ENCODE measurements around the gene TEX12.
"Not testable (repeated sequence)": the region's sequence is repeated elsewhere in the genome, so short reads cannot be mapped to it uniquely, and the experiment has no call there.

TEX12 gene, protein sequence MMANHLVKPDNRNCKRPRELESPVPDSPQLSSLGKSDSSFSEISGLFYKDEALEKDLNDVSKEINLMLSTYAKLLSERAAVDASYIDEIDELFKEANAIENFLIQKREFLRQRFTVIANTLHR

DNA sequence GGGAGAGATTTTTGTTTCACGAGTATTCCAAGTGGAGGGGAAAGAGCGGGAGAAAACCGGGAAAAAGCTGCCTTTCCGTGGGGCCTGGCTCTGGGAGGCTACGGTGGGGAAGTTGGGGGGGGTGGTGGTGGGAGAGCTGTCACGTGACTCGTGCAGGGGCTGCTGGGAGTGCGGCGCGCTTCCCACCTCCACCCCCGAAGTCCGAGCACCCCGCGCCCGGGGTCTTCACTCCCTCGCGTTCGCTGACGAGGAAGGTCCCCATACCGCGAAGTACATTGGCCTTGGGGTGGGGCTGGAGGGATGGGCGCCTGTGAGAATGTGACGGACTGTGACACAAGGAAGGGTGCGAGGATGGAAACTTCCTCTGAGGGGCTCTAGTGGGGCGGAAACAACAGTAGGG is at the start of gene TEX12:
TSS of gene TEX12 (plus strand) at position 228 of the 400 bp plus-strand sequence. CDS start 1,897 bp downstream, outside the sequence.
- no peak for DNase-seq (ENCODE audit: low read depth in 3 of 3)

DNA sequence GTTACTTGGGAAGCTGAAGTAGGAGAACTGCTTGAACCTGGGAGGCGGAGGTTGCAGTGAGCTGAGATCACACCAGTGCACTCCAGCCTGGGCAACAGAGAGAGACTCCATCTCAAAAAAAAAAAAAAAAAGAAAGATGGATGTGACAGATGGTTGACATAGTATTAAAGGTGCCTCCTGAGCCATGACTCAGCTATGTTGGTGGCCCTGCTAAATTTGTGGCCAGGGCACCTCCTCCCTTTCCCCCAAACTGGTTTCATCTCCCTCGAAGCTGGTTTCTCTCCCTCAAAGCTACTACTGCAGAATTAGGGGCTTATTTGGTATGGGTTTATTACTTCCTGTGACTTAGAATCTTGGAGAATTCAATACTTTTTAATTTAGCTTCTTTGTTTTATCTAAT is 49.0 kb upstream of the TEX12 start:
- no peak for DNase-seq (ENCODE audit: low read depth in 3 of 3)

DNA sequence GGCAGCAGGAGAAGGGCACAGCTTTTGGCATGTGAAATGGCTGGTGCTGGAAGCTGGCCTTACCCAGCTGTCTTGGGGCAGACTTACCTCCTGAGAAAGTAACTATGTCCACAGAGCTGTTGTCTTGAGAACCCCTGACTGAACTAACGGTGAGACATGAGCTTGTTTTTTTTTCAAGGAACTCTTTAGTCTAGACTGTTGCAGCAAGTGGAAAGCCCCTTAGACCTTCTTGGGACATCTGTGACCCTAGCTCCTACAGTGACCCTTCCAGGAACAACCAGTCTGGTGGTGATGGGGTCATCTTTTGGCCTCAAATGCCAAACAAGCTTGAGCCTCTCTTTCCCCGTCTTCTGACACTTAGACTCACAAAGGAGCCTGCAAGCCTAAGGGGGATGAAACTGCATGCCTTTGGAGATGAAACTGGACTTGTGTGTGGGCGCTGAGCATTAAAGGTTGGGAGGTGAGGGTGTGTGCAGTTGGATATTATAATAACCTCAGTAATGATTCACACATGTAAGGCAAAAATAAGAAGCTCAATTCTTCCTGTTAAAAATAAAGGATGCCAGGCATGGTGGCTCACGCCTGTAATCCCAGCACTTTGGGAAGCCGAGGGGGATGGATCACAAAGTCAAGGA is 45.1 kb upstream of the TEX12 start:
- DNase-seq (ENCODE audit: low read depth in 3 of 3) = no peak

DNA sequence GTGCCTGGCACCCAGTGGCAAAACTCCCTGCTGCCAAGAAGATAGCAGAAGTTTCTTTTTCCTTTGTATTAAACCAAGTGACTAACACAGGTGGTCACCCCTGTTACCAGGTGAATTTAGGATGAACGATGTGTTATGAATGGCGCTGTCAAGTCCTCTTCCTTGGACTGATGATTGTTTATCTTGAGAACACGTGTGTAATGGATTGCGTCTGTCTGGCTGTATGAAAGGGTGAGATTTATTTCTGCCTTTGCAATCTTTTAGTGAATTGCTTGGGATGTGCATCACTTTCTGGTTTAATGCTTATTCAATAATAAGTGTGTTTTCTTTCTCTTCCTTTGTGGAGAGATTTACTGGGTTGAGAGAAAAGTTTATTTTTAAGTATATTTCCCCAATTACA is 44.0 kb upstream of the TEX12 start:
- no peak for DNase-seq (ENCODE audit: low read depth in 3 of 3)

DNA sequence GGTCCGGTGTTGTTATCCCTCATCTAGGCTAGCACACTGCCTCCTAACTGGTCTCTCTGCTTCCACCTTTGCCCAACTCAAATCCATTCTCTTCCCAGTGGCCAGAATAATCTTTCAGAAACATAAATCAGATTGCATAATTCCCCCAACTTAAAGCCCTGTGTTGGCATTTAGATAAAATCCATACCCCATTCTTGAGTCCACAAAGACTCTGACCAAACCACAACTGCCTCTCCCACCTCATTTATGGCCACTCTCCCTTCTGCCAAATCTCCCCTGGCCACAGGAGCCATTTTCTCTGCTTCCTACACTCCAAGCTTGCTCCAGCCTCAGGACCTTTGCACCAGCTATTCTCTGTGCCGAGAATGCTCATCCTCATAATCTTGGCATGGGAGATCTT is 40.1 kb upstream of the TEX12 start:
- DNase-seq (ENCODE audit: low read depth in 3 of 3) = no peak

DNA sequence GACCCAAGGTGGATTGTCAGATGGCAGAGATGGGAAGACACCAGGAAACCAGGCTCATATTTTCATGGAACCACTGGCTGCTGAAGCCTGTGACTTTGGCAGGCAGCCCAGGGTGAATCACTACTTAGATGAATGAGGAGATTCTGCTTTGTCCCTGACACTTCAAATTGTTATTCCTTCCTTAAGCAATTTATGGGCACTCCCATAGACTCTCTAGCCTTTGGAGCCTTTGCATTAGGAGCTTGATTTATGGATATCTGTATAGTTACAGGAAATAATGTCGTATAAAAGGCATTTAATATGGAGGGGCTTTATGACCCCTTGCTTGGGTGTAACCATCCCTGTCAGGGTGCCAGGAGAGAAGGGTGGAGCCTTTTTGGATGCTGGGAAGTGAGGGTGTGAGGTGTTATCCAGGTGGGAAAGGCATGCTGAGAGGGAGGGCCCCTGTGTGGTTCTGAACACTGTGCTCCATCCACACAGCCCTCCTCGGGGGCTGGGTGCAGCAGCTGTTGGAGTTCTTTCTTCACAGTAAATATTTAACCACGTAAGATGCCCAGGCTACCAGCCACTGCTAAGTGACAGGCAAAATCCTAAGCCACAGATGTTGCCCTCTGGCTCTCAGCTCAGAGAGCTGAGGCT is 38.6 kb upstream of the TEX12 start:
- no peak for DNase-seq (ENCODE audit: low read depth in 3 of 3)

DNA sequence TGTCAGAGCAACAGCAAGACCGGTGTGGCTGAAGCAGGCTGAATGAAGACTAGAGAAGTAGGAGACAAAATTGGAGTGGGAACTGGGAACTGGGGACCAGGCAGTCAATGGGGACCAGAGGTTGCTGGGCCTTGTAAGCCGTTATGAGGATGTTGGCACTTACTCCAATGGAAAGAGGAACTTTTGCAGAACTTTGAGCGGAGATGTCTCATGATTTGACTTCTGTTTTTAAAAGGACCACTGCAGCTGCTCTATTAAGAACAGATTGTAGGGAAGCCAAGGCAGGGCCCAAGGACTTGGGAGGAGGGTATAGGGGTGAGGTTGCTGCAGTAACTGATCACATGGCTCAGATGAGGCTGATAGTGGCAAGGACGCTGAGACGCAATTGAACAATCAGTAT is 37.5 kb upstream of the TEX12 start:
- DNase-seq (ENCODE audit: low read depth in 3 of 3) = no peak

DNA sequence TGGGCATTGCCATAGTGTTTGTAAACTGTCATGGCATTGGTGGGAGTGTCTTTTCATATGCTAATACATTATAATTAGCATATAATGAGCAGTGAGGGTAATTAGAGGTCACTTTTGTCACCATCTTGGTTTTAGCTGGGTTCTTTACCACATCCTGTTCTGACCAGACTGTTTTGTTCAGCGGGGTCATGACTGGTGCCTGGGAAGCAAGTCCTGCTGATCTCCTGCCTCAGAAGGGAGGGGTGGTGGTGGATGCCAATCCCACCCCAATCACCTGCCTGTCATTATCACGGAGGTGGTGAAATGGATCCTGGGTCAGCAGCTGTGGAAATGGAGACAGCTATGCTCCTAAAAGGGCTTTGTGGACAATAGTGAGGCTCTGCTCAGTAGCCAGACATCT is 34.4 kb upstream of the TEX12 start:
- no peak for DNase-seq (ENCODE audit: low read depth in 3 of 3)

DNA sequence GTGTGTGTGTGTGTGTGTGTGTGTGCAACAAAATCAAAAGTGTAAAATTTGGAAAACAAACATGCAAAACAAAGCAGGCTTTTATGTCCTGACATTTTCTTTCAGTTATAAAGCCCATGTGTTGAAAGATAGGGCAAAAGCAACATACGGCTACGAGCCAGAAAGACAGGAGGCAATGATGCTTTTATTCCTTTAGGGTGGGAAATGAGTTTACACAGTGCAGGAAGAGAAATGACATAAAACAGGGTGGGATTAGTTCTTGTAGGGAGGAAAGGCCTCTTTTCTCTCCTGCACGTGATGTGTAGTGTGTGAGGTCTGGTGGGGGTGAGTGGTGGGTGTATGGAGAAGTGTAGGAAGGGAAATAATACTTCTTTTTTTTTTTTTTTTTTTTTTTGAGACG is 32.7 kb upstream of the TEX12 start:
- DNase-seq (ENCODE audit: low read depth in 3 of 3) = no peak

DNA sequence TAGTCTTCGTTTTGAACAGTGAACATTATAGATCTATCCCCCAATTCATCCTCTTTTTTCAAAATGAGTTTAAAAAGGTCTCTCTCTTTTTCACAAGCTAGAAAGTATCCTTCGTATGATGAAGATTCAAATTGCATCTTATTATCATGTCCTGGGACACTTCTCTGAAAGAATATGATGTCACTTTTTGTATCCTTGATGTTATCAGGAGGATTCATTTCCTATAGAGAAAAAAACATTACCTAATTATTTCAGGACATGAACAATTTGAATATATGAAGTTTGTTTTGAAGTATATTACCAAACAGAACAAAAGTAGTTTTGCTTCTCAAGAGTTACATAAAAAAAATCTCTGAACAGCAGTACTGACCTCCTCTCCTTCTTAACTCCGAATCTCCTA is 23.6 kb upstream of the TEX12 start:
- no peak for DNase-seq (ENCODE audit: low read depth in 3 of 3)

DNA sequence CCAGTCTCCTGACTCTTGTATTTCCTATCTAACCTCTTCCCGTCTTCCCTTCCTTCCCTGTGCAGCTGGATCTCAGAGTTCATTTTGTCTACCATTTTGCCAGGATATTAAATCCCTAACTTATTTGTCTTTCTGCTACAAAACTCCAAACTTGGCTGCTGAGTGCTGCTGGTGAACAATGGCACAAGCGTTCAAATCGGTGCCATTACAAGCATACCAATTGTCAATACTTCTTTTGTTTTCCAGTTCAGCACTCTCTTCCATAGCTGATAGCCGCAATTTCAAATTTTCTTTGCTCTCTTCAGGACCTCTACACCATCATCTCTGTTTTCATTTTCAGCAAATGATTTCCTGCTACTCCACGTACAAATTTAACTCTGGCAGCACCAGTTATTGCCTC is 16.7 kb upstream of the TEX12 start:
- DNase-seq (ENCODE audit: low read depth in 3 of 3) = no peak

DNA sequence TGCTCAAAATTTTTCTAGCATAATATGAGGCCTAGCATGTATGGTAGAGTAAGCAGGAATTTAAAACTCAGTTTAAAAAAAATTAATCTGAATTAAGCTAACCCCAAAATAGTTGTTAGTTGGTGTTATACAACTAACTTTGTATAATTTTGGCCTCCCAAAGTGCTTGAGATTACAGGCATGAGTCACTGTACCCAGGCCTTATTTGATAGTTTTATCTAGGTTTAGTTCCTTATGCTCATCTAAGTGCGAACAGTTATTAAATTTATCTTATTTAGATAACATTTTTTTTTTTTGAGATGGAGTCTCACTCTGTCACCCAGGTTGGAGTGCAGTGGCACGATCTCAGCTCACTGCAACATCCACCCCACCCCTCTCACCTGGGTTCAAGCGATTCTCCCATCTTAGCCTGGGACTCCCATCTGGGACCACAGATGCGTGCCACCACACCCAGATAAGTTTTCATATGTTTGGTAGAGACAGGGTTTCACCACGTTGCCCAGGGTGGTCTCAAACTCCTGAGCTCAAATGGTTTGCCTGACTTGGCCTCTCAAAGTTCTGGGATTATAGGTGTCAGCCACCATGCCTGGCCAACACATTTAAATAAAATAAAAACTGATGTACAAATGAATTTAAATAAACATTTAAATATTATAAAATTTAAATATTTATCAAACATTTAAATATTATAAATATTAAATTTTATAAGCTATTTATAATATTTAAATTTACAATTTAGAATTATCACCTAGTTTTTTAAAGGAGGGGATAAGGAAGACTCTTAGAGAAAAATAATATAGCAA is 10.8 kb upstream of the TEX12 start:
- DNase-seq (ENCODE audit: low read depth in 3 of 3) = no peak

DNA sequence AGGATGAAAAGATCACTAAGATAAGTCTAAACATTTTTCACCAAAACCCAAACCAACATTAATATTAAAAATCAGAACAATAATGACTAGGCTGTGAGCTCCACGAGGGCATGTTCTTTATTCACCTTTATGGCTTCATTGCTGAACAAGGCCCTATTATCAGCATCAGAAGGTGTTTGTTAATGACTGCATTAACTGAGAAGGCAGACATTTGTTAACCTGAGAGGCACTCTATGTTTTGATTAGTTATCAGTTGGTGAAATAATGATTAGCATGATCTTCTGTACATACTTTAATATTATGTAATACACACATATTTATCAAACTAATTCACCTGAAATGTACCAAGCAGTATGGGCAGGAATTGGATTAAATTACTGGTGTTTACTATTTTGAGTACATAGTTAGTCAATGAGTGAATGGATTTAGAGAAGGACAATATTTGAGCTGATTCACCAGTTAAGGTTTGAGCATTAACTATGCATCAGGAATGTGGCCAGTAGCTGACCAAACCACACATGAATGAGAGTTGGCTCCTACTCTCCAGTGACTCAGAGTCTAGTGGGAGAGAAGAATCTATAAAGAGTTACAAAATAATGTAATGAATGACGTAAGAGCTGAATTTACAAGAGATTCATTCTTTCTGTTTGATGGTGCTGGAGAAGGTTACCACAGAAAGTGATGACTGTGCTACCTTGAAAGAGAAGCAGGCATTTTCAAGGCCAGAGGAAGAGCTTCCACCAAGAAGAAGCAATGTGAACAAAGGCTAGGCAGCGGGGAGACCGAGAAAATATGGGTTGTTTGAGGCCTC is 10.0 kb upstream of the TEX12 start:
- no peak for DNase-seq (ENCODE audit: low read depth in 3 of 3)

DNA sequence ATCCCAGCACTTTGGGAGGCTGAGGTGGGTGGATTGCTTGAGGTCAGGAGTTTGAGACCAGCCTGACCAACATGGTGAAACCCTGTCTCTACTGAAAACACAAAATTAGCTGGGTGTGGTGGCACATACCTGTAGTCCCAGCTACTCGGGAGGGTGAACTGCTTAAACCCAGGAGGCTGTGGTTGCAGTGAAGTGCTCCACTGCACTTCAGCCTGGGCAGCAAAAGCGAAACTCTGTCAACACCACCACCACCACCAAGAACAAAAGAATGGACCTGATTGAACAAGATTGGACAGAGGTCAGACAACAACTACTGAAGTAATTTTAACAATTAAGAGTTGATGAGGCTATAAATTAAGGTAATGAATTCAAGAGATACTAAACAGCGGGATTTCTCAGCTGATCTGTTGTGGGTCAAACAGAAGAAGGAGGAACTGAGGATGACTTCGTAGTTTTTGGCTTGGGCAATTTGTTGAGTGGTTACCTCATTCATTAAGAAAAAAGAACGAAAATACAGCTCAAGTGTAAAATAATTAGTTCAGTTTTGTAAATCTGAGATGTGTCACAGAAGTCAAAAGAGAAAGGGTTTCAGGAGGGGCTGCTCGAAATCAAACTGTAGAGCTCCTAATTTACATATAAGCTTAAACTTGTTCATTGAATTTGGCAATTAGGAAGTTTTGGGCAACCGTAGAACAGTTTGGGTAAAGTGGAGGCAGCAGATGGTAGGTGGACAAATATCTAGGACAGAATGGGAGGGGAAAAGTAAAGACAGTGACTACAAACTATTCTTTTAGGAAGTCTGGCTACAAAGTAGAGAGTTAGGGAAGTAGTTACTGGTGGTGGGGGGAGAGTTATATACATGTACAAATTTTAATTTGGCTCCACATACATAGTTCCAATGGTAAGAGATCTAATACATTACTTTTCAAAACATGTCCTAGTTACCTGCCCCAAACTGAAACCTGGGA is 7.8 kb upstream of the TEX12 start:
- DNase-seq (ENCODE audit: low read depth in 3 of 3) = no peak

DNA sequence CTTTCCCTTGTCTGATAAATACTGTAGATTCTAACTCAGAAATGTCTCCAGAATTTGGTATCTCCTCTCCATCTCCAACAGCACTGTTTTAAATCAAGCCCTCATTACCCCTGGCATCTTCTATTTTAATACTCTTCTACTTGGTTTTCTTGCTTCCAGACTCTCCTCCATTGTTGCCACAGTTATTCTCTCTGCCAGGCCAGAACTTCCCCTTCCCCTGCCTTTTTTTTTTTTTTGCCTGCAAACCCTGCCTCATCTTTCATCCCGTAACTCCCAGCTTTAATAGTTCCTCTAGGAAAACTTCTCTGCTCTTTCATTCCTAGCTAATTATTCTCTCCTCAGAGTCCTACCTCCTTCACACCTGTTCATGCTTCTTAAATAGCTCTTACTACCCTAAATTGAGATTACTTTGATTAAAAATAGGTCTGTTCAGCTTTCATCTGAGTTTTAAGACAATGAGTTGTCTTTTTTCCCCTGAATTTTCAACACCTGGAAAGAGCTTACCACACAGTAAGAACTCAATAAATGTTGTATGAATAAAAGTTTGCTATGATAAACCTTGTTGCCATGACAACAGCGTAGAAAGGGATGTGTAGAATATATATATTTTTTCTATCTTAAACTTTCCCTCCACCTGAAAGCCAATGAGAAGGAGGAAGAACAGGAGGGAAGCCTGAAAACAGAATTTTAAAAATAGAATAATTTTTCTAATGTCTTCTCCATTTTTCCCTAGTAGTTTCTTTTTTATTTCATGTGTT is 6.9 kb upstream of the TEX12 start:
- no peak for DNase-seq (ENCODE audit: low read depth in 3 of 3)

DNA sequence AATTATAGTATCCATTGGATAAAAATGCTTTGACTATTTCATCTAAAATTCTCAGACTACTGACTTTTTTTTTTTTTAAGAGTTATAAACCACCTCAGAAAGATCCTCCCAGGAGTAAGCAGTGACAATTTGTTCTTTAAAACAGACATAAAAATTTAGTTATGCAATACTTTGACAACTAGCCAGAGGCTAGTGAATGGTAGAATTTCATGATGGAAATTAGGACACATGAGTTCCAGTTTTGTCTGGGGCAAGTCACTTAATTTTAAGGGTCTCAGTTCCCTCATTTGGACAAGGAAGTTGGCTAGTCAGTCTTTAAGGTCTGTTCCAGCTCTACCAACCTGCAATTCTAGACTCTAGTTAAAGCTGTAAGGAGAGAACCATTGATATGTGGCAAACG is 6.2 kb upstream of the TEX12 start:
- DNase-seq (ENCODE audit: low read depth in 3 of 3) = no peak

DNA sequence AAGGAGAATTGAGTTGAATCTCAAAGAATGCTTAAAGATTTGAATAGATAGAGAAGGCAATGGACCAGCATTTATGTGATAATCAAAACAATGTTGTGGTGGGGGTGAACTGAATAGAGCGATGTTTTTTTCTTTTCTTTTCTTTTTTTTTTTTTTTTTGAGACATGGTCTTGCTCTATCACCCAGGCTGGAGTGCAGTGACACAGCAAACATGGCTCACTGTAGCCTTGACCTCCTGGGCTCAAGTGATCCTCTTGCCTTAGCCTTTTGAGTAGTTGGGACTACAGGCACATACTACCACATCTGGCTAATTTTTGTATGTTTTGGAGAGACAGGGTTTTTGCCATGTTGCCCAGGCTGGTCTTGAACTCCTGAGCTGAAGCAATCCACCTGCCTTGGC is 5.0 kb upstream of the TEX12 start:
- not testable (repeated sequence) for DNase-seq (ENCODE audit: low read depth in 3 of 3)

DNA sequence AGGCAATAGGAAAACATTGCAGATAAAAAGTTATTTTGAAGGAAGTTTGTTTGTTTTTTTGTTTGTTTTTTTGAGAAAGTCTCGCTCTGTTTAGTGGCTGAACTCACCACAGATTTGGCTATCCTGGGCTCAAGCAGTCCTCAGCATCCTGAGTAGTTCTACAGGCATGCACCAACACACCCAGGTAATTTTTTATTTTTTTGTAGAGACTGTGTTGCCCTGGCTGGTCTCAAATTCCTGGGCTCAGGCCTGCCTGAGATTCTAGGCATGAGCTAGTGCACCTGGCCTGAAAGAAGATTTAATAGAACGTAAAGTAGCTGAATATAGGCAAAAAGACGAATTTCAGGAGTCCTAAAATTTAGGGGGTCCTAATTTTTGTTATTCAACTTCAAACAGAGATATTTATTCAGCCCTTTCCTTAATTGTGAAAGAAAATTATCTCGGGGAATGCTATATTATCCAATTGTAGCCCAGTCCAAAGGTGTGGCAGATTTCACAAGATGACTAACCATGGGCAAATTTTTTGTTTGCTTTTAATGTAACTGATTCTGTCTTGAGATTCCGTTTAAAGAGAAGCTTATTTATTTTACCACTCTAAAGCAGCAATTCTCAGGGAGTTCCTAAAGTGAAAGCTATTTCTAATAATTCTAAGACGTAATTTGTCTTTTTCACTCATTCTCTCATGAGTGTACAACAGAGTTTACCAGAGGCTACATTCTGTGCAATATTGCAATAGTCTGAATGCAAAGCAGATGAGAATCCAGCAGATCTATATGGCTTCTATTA is 4.2 kb upstream of the TEX12 start:
- no peak for DNase-seq (ENCODE audit: low read depth in 3 of 3)
